ENCODE results near the gene SDHA. TPM values are rescaled to one million over a fixed set of nuclear protein-coding genes. Genes with fewer than 3 reads are reported as not detected.

The SDHA gene
- total and polyA plus RNA-seq, 2 of the 13 experiments (the other 11 are each of a cell fraction or from before 2014, with no cell fraction given): 185 to 240 TPM

GRCh38 chr5:188488-189481 is 29.3 kb upstream of the SDHA start (continued):
- TF ChIP-seq ZIK1 (CRISPR knock-in tag; IDR thresholded peaks at IDR 0.05; ENCODE audit: borderline replicate concordance, low read depth): no peak
- no peak for TF ChIP-seq JARID2 (CRISPR knock-in tag; IDR thresholded peaks at IDR 0.05; ENCODE audit: insufficient replicate concordance)
- peak; percentile 92 for TF ChIP-seq XRCC5 (optimal IDR thresholded peaks at IDR 0.05; ENCODE audit: low read length)
- TF ChIP-seq EED (CRISPR knock-in tag; IDR thresholded peaks at IDR 0.05): 0 out of 2 replicates have a peak, but pooled peaks have one; percentile 29
- TF ChIP-seq ZNF761 (CRISPR knock-in tag; conservative IDR thresholded peaks at IDR 0.05): no peak
- TF ChIP-seq AKNA (CRISPR knock-in tag; IDR thresholded peaks at IDR 0.05; ENCODE audit: borderline replicate concordance): no peak
